DOHH2 (cell line): ENCODE results near the gene DUSP28.

ENCODE experiments used
- CTCF ChIP-seq: fragments of 200-600 bp; sonication (generic); IDR thresholded peaks from one replicate; pipeline ENCODE4 v1.5.1; 2014; ENCODE audit warnings: antibody characterized with exemption, mild to moderate bottlenecking, low read depth, low read length; ENCODE audit not compliant: poor library complexity, severe bottlenecking
- EZH2phosphoT487 ChIP-seq: fragments of 200-600 bp; sonication (generic); IDR thresholded peaks from 2 replicates; pipeline ENCODE4 v1.6.1; 2017; ENCODE audit warnings: borderline replicate concordance, mild to moderate bottlenecking, antibody characterized with exemption, low read length, moderate library complexity, mixed read lengths

- TF ChIP-seq CTCF (no peak), EZH2phosphoT487 (no peak)
Measured at GRCh38 chr2:240593703-240594451, 33.7 kb downstream of the DUSP28 start.
